BE2C (cell line): Measurements from ENCODE around the gene CCRL2.

Source experiments
- DNase-seq: peaks from one replicate; pipeline ENCODE4 v3.0.0-alpha.2; 2020
- H3K27me3 ChIP-seq: fragments of 250-450 bp; sonication (Bioruptor Pico); 2 replicates; pipeline ENCODE4 v1.5.1; 2020; ENCODE audit warnings: mild to moderate bottlenecking
- H3K36me3 ChIP-seq: fragments of 250-450 bp; sonication (Bioruptor Pico); 2 replicates; pipeline ENCODE4 v1.5.1; 2020; ENCODE audit warnings: mild to moderate bottlenecking
- H3K4me1 ChIP-seq: fragments of 250-450 bp; sonication (Bioruptor Pico); 2 replicates; pipeline ENCODE4 v1.5.1; 2020
- H3K4me3 ChIP-seq: 2 replicates; pipeline ENCODE4 v1.5.1; 2011; ENCODE audit warnings: low read depth, low read length
- H3K9me3 ChIP-seq: fragments of 250-450 bp; sonication (Bioruptor Pico); 2 replicates; pipeline ENCODE4 v1.5.1; 2020
- TF ChIP-seq, protein P1 (sequence below): IDR thresholded peaks from 2 replicates; pipeline ENCODE4 v1.5.1; 2012; ENCODE audit warnings: mild to moderate bottlenecking, low read depth, low read length

Gene CCRL2

DNA sequence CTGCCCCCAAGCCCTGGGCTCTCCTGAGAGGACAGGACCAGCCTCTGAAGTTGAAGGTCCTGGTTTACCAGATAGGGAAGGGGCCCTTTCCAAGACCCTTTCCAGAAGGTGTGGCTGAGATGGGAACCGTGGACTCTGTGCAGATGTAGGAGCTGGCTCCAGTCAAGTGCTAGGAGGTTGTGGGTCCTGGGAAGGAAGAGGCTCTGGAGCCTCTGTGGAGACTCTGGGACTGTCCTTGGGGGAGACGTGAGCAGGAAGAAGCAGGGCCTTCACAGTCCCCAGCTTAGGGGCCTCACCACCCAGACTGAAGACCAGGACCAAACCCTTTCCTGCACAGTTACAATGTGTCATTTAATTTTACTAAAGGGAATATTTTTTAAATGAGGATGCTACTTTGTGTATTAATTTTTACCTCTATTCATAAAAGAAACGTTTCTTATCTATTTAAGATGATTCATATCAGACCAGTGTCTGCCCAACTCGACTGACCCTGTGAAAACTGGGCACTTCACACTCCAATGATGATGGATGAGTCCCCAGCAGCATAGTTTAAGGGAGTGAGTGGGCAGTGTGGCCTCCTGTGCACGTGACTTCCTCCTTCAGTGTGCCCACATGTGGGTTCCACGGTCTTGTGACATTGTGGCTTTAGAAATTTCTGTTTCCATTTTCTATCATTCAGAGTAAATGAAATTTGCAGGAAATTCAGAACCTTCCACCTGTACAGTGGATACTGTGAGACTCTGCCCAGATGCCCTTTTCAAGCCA lies 11.1 kb upstream of the CCRL2 start:
- H3K36me3 ChIP-seq: no peaks in the 10 kb centered on the region
- no peak overlapping the region for H3K4me3 ChIP-seq
- H3K9me3 ChIP-seq: no peaks in the 10 kb centered on the region
- no peak for DNase-seq
- H3K4me1 ChIP-seq: no peaks in the 10 kb centered on the region
- TF ChIP-seq, protein P1, sequence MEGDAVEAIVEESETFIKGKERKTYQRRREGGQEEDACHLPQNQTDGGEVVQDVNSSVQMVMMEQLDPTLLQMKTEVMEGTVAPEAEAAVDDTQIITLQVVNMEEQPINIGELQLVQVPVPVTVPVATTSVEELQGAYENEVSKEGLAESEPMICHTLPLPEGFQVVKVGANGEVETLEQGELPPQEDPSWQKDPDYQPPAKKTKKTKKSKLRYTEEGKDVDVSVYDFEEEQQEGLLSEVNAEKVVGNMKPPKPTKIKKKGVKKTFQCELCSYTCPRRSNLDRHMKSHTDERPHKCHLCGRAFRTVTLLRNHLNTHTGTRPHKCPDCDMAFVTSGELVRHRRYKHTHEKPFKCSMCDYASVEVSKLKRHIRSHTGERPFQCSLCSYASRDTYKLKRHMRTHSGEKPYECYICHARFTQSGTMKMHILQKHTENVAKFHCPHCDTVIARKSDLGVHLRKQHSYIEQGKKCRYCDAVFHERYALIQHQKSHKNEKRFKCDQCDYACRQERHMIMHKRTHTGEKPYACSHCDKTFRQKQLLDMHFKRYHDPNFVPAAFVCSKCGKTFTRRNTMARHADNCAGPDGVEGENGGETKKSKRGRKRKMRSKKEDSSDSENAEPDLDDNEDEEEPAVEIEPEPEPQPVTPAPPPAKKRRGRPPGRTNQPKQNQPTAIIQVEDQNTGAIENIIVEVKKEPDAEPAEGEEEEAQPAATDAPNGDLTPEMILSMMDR: no peak
- H3K27me3 ChIP-seq: no peaks in the 10 kb centered on the region

DNA sequence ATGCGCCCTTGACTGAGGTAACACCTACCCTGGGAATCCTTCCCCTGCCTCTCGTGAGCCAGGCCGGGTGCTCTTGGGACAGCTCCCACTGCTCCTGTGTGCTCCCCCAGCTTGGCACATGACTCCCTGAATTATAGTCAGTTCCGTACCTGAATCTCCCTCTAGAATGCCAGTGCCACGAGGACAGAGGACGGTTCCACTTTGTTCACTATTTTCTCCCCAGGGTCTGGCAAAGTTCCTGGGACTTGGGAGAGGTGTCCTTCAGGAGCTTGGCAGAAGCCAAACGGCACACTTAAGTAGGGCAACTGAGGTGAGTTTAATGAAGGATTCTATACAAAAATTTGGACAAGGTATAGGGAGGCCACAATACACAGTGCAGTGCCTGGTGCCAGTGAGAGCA lies 9.9 kb upstream of the CCRL2 start:
- Histone ChIP-seq H3K27me3 (no peaks in the 10 kb centered on the region), H3K36me3 (no peaks in the 10 kb centered on the region), H3K4me3 (no peak overlapping the region), H3K4me1 (no peaks in the 10 kb centered on the region), H3K9me3 (no peaks in the 10 kb centered on the region)
- no peak for DNase-seq
- TF ChIP-seq, protein P1: no peak

DNA sequence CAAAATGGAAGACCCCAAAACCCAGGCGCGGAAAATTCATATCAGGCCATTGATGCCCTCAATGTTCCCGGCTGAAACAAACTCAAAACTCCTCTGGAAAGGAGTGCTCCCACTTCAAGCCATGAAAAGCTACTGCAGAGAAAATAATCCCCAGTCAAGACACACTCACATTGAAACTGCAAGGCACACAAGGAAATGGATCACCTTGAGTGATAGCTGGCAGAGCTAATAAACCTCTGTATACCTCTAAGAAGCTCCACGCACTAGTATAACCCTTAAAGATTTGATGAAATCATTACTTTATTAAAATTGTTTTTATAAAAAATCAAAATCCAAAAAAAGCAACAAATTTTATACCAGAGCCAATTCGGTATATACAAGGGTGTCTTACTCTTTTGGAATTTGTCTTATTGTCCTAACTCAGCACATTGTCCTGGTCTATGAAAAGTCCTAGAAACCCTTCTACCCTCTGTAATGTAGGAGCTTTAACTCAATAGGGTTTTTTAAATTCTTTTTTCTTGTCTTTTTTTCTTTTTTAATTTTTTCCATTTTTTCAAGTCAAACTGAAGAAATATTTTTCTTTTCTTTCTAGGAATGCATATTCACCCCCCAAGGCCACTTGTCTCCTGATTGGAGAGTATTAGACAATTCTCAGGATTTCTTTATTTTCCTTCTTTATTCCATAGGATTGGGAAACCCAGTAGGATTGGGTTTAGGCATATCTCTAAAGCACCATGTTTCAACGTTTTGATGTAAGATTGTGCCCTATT lies 8.7 kb upstream of the CCRL2 start:
- H3K4me3 ChIP-seq: no peak overlapping the region
- H3K9me3 ChIP-seq: no peaks in the 10 kb centered on the region
- TF ChIP-seq, protein P1: no peak
- no peaks in the 10 kb centered on the region for H3K27me3 ChIP-seq
- DNase-seq: no peak
- H3K4me1 ChIP-seq: no peaks in the 10 kb centered on the region
- no peaks in the 10 kb centered on the region for H3K36me3 ChIP-seq

DNA sequence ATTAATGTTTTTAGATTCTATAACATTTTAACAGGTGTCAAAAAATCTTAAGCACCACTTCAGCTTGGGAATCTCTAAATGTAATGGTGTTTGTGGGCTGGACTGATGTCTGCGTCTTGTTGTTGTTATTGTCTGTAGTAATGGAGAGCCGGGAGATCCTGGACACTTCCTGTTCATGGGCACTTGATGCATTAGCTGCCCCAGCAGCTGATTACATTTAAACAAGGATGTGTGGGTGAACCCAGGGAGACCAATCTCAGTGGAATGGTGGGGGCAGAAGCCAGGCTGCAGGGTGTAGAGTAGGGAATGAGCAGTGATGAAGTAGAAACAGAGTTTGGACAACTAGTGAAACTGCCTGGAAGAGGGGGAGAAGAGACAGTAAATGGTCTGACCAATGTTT lies 8.0 kb upstream of the CCRL2 start:
- H3K36me3 ChIP-seq: no peaks in the 10 kb centered on the region
- no peak for DNase-seq
- H3K27me3 ChIP-seq: no peaks in the 10 kb centered on the region
- no peak overlapping the region for H3K4me3 ChIP-seq
- no peaks in the 10 kb centered on the region for H3K4me1 ChIP-seq
- TF ChIP-seq, protein P1: no peak
- no peaks in the 10 kb centered on the region for H3K9me3 ChIP-seq

DNA sequence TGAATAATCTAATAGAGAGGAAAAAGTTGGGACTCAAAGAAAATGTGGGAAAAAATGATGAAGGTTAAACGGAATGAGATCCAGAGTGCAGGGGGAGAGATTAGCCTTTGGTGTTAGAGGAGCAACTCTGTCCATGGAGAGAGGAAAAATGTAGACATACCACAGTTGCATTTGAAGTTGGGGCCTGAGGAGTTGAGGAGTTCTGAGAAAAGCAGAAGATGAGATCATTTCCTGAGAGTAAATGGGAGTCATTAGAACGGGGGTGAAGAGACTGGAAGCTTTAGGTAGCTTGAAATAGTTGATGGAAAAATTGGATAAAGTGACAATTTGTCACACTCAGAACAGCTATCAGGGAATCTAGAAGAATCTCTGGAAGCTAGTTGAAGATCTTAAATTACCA lies 7.5 kb upstream of the CCRL2 start:
- H3K27me3 ChIP-seq: no peaks in the 10 kb centered on the region
- no peak for DNase-seq

More for the DNA sequence above, 7.5 kb upstream of the CCRL2 start:
- Histone ChIP-seq H3K36me3 (no peaks in the 10 kb centered on the region), H3K4me1 (no peaks in the 10 kb centered on the region), H3K4me3 (no peak overlapping the region), H3K9me3 (no peaks in the 10 kb centered on the region)
- TF ChIP-seq, protein P1: no peak
